HPDE6-E6E7 (cell line): ENCODE measurements around the gene FAM168A.

ENCODE experiments used
- DNase-seq: peaks from one replicate; pipeline ENCODE4 v3.0.0; 2011; ENCODE audit warnings: missing footprints; ENCODE audit errors: extremely low spot score

FAM168A gene

GRCh38 chr11:73597956-73598718 lies at the start of gene FAM168A:
Gene FAM168A, minus strand, starts transcription at chr11:73598112. Its CDS starts 129,638 bp downstream, at chr11:73468474.
- peak; percentile 92 for DNase-seq

- DNase-seq, result peak; percentile 82
These were observed 49.7 kb upstream of the FAM168A start for GRCh38 chr11:73647459-73648100.

- DNase-seq, result no peak
These were observed 48.2 kb upstream of the FAM168A start, which contains the start of gene PLEKHB1 for GRCh38 chr11:73645972-73646631. Gene PLEKHB1, plus strand, starts transcription at chr11:73646581. Its CDS starts 28 bp downstream, at chr11:73646609.

GRCh38 chr11:73645121-73645969 lies 47.4 kb upstream of the FAM168A start:
- DNase-seq, result no peak

- no peak for DNase-seq
These were observed 43.8 kb upstream of the FAM168A start for GRCh38 chr11:73641668-73642067.

GRCh38 chr11:73640592-73640991 lies 42.7 kb upstream of the FAM168A start:
- DNase-seq, result no peak

- no peak for DNase-seq
These were observed 39.1 kb upstream of the FAM168A start for GRCh38 chr11:73637012-73637411.

GRCh38 chr11:73636249-73636648 lies 38.3 kb upstream of the FAM168A start:
- DNase-seq, result no peak

GRCh38 chr11:73635721-73636120 lies 37.8 kb upstream of the FAM168A start:
- DNase-seq, result no peak

- DNase-seq, result no peak
These were observed 36.1 kb upstream of the FAM168A start for GRCh38 chr11:73633999-73634398.

- DNase-seq, result no peak
These were observed 35.1 kb upstream of the FAM168A start for GRCh38 chr11:73632996-73633395.

GRCh38 chr11:73629907-73630306 lies 32.0 kb upstream of the FAM168A start:
- no peak for DNase-seq

GRCh38 chr11:73625696-73626318 lies 27.9 kb upstream of the FAM168A start:
- DNase-seq, result peak; percentile 89

- no peak for DNase-seq
These were observed 25.8 kb upstream of the FAM168A start for GRCh38 chr11:73623686-73624085.

- no peak for DNase-seq
These were observed 25.1 kb upstream of the FAM168A start for GRCh38 chr11:73622926-73623593.

- DNase-seq, result no peak
These were observed 16.7 kb upstream of the FAM168A start for GRCh38 chr11:73614591-73614990.

GRCh38 chr11:73612601-73613140 lies 14.8 kb upstream of the FAM168A start:
- DNase-seq, result no peak

- DNase-seq, result no peak
These were observed 937 bp upstream of the FAM168A start for GRCh38 chr11:73598719-73599379.

- no peak for DNase-seq
These were observed 466 bp downstream of the FAM168A start for GRCh38 chr11:73597336-73597955.
